RWPE2 (cell line): ENCODE measurements around the gene RFTN1.

Experiments
- ATAC-seq: fragments of 200-7000 bp; cut with Tn5 transposase; 3 replicates; pipeline ENCODE4 v1.9.1; 2021; ENCODE audit warnings: low read depth
- DNase-seq: peaks from one replicate; pipeline ENCODE4 v3.0.0-alpha.2; 2020; ENCODE audit warnings: low spot score
- H3K27ac ChIP-seq: fragments of 450-650 bp; 2 replicates; pipeline ENCODE4 v1.5.1; 2017; ENCODE audit warnings: mild to moderate bottlenecking; ENCODE audit not compliant: poor library complexity, severe bottlenecking
- H3K27me3 ChIP-seq: fragments of 250-450 bp; sonication (Bioruptor Pico); 2 replicates; pipeline ENCODE4 v1.5.1; 2021; ENCODE audit warnings: mild to moderate bottlenecking, moderate library complexity; ENCODE audit not compliant: insufficient read depth, poor library complexity, severe bottlenecking
- H3K36me3 ChIP-seq: fragments of 250-450 bp; sonication (Bioruptor Pico); 2 replicates; pipeline ENCODE4 v1.5.1; 2020; ENCODE audit warnings: low read depth, mild to moderate bottlenecking, moderate library complexity
- H3K4me1 ChIP-seq: fragments of 250-450 bp; sonication (Bioruptor Pico); 2 replicates; pipeline ENCODE4 v1.5.1; 2021; ENCODE audit warnings: mild to moderate bottlenecking, moderate library complexity; ENCODE audit not compliant: insufficient read depth, poor library complexity, severe bottlenecking
- H3K4me3 ChIP-seq: fragments of 250-450 bp; sonication (Bioruptor Pico); 2 replicates; pipeline ENCODE4 v1.5.1; 2021; ENCODE audit warnings: mild to moderate bottlenecking, moderate library complexity; ENCODE audit not compliant: severe bottlenecking
- H3K9me3 ChIP-seq: fragments of 250-450 bp; sonication (Bioruptor Pico); 2 replicates; pipeline ENCODE4 v1.5.1; 2021; ENCODE audit warnings: mild to moderate bottlenecking, moderate library complexity; ENCODE audit not compliant: severe bottlenecking
- CTCF ChIP-seq: fragments of 450-650 bp; IDR thresholded peaks from one replicate; pipeline ENCODE4 v1.5.1; 2017; ENCODE audit warnings: mild to moderate bottlenecking, moderate library complexity; ENCODE audit not compliant: poor library complexity, severe bottlenecking

The RFTN1 gene

GRCh38 chr3:16470590-16470989 lies 42.9 kb downstream of the RFTN1 start:
- no peak overlapping the region for H3K4me3 ChIP-seq
- H3K9me3 ChIP-seq = no peaks in the 10 kb centered on the region
- DNase-seq = no peak
- H3K27me3 ChIP-seq = no peaks in the 10 kb centered on the region
- ATAC-seq = no peak
- H3K4me1 ChIP-seq = no peaks in the 10 kb centered on the region
- H3K27ac ChIP-seq = no peak overlapping the region
- H3K36me3 ChIP-seq = no peaks in the 10 kb centered on the region
- TF ChIP-seq CTCF = no peak

- no peaks in the 10 kb centered on the region for H3K36me3 ChIP-seq
- no peak for TF ChIP-seq CTCF
- ATAC-seq = no peak
- no peak overlapping the region for H3K27ac ChIP-seq
- no peaks in the 10 kb centered on the region for H3K4me1 ChIP-seq
- H3K4me3 ChIP-seq = no peak overlapping the region
- H3K9me3 ChIP-seq = no peaks in the 10 kb centered on the region
- no peaks in the 10 kb centered on the region for H3K27me3 ChIP-seq
- no peak for DNase-seq
These were observed 45.0 kb downstream of the RFTN1 start for GRCh38 chr3:16468336-16469098.

GRCh38 chr3:16468002-16468335 lies 45.5 kb downstream of the RFTN1 start:
- H3K27ac ChIP-seq = no peak overlapping the region

GRCh38 chr3:16467393-16467792 lies 46.1 kb downstream of the RFTN1 start:
- no peak overlapping the region for H3K4me3 ChIP-seq
- H3K27ac ChIP-seq = no peak overlapping the region
- no peaks in the 10 kb centered on the region for H3K9me3 ChIP-seq
- H3K4me1 ChIP-seq = no peaks in the 10 kb centered on the region
- no peak for TF ChIP-seq CTCF
- H3K27me3 ChIP-seq = no peaks in the 10 kb centered on the region
- DNase-seq (no peak), ATAC-seq (no peak)
- no peaks in the 10 kb centered on the region for H3K36me3 ChIP-seq

More at GRCh38 chr3:16468002-16468335, 45.5 kb downstream of the RFTN1 start:
- no peaks in the 10 kb centered on the region for H3K9me3 ChIP-seq
- H3K4me3 ChIP-seq = no peak overlapping the region
- DNase-seq = no peak
- no peak for TF ChIP-seq CTCF
- H3K27me3 ChIP-seq = no peaks in the 10 kb centered on the region
- H3K36me3 ChIP-seq = no peaks in the 10 kb centered on the region
- no peaks in the 10 kb centered on the region for H3K4me1 ChIP-seq
- no peak for ATAC-seq

- Histone ChIP-seq H3K27me3 (no peaks in the 10 kb centered on the region), H3K4me1 (no peaks in the 10 kb centered on the region), H3K27ac (no peak overlapping the region), H3K36me3 (no peaks in the 10 kb centered on the region), H3K4me3 (no peak overlapping the region), H3K9me3 (no peaks in the 10 kb centered on the region)
- no peak for TF ChIP-seq CTCF
- no peak for DNase-seq
- ATAC-seq = no peak
These were observed 46.7 kb downstream of the RFTN1 start for GRCh38 chr3:16466822-16467221.
